ENCODE measurements around the gene MRPL11.

DNA sequence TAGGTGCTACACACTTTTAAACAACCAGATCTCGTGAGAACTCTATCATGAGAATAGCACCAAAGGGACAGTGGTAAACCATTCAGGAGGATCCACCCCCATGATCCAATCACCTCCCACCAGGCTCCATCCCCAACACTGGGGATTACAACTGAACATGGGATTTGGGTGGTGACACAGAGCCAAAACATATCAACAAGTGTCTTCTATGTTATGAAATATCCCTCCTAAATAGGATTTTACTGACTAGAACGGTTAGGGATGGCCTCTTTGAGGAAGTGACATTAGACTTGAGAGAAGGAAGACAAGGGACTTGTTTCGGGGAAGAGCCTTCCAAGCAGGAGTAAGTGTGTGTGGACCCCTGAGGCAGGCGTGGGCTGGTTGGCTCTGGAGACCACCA, 11.9 kb upstream of the MRPL11 start:
- TF ChIP-seq ZNF563 (CRISPR knock-in tag; IDR thresholded peaks at IDR 0.05) (no peak), CBX5 (CRISPR knock-in tag; IDR thresholded peaks at IDR 0.05; ENCODE audit: borderline replicate concordance) (no peak)
- TF ChIP-seq, protein P1, sequence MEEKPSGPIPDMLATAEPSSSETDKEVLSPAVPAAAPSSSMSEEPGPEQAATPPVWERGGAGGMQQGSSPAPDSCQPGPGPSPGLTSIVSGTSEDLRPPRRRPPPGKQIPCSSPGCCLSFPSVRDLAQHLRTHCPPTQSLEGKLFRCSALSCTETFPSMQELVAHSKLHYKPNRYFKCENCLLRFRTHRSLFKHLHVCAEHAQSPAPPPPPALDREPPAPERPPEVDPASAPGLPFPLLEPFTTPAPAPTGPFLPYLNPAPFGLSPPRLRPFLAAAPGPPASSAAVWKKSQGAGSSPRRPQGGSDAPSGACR (CRISPR knock-in tag; IDR thresholded peaks at IDR 0.05) = no peak
- TF ChIP-seq, protein P2, sequence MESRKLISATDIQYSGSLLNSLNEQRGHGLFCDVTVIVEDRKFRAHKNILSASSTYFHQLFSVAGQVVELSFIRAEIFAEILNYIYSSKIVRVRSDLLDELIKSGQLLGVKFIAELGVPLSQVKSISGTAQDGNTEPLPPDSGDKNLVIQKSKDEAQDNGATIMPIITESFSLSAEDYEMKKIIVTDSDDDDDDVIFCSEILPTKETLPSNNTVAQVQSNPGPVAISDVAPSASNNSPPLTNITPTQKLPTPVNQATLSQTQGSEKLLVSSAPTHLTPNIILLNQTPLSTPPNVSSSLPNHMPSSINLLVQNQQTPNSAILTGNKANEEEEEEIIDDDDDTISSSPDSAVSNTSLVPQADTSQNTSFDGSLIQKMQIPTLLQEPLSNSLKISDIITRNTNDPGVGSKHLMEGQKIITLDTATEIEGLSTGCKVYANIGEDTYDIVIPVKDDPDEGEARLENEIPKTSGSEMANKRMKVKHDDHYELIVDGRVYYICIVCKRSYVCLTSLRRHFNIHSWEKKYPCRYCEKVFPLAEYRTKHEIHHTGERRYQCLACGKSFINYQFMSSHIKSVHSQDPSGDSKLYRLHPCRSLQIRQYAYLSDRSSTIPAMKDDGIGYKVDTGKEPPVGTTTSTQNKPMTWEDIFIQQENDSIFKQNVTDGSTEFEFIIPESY (CRISPR knock-in tag; IDR thresholded peaks at IDR 0.05) = no peak

Measured in HepG2 (cell line).